Measurements from ENCODE around the gene LPCAT1.
"Not testable (repeated sequence)": the region's sequence is repeated elsewhere in the genome, so short reads cannot be mapped to it uniquely, and the experiment has no call there.

The LPCAT1 gene

DNA sequence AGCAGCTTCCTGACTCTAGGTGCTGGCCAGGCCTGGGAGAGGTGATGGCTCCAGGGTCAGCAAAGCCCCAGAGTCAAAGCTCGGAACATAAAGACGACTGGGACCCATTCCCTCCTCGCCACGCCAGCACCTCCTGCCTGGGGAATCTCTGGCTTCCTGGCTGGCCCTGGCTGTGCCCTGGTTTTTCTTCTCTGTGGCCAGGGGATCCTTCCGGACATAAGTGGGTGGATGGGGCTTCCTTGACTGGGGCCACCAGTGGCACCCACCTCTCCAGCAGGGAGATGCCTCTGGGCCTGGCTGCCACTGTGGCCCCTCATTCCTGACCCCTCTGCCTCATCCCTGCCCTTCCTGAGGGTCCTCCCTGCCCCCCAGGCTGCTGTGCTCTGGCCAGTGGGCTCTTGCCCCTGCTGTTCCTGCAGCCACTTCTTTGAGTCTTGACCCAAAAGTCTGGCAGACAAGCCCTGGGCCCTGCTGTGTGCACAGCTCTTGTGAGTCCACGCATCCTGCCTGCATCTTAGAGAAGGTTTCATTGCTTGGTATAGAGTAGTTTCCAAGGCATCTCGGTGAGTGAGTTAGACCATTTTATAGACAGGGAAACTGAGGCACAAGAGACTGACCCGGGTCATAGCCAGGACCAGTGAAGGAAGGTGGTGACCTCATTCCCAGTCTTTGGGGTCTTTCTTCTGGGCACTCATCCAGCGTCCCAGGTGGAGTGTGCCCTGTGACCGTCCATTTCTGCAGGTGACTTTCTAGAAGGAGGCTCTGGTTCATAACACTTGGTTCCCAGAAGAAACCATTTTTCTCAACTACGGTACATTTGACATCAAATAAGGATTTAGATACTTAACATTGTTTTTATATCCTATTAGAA lies 17.3 kb upstream of the LPCAT1 start:
- DNase-seq = no peak

DNA sequence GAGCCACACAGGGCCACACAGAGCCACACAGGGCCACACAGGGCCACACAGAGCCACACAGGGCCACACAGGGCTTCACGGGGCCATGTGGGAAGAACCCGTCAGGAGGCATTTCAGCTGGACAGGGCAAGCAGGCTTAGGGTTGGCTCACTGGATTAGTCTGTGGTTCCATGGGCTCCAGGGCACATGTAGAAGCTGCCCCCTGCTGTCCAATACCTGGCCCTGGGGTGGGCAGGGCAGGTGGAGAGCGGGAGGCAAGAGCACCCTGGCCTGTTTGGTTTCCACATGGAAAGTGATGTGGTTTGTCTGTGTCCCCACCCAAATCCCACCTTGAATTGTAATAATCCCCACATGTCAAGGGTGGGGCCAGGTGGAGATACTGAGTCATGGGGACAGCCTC lies 16.4 kb upstream of the LPCAT1 start:
- DNase-seq = no peak

DNA sequence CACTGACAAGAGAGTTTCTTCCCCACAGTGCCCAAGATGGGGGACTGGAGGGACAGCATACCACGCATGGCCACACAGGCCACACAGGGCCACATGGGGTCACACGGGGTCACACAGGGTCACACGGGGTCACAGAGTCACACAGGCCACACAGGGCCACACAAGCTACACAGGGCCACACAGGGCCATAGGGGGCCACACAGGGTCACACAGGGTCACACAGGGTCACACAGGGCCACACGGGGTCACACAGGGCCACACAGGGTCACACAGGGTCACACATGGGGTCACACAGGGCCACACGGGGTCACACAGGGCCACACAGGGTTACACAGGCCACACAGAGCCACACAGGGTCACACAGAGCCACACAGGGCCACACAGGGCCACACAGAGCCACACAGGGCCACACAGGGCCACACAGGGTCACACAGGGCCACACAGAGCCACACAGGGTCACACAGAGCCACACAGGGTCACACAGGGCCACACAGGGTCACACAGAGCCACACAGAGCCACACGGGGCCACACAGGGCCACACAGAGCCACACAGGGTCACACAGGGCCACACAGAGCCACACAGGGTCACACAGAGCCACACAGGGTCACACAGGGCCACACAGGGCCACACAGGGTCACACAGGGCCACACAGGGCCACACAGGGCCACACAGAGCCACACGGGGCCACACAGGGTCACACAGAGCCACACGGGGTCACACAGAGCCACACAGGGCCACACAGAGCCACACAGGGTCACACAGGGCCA lies 15.8 kb upstream of the LPCAT1 start:
- DNase-seq = not testable (repeated sequence)

- DNase-seq = no peak
Measured at GRCh38 chr5:1538741-1539392, 15.1 kb upstream of the LPCAT1 start.

DNA sequence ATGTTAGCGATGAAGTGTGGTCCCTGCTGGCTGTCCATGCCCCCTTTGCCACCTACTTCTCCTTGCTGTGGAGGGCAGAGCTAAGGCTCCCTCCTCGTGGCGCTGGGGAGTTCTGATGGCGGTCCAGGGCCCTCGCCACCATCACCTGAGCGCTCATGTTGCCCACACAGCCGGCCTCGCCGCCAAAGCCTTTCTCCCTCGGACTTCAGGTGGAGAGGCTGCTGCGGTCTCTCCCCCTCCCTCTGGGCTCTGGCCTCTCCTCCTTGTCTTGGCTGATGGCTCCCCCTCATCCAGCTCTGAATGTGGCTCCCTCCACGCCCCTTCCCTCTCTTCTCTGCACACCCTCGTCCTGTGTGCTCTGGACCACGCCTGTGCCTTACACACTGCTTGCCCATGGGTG lies 14.5 kb upstream of the LPCAT1 start:
- DNase-seq = no peak

DNA sequence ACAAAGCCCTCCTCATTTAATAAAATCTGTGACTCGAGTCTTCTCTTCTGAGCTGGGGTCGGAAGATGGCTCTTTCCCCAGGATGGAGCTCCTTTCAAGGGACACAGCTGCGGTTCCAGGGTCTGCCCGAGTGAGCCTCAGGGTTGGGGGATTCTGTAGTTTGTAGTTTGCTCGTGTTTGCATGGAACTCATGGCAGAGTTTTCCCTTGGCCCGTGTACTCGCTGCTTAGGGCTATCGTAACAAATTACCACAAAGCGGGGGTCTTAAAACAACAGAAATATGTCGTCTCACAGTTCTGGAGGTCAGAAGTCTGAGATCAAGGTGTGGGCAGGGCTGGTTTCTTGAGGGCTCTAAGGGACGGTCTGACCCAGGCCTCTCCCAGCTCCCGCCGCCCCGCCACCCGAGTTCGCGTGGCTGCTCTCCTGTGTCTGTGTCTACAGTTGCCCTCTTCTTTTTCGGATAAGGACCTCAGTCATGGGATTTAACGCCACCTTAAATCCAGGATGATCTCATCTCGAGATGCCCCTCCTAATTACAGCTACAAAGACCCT lies 13.9 kb upstream of the LPCAT1 start:
- no peak for DNase-seq

- no peak for DNase-seq
Measured at GRCh38 chr5:1536871-1537602, 13.3 kb upstream of the LPCAT1 start.

DNA sequence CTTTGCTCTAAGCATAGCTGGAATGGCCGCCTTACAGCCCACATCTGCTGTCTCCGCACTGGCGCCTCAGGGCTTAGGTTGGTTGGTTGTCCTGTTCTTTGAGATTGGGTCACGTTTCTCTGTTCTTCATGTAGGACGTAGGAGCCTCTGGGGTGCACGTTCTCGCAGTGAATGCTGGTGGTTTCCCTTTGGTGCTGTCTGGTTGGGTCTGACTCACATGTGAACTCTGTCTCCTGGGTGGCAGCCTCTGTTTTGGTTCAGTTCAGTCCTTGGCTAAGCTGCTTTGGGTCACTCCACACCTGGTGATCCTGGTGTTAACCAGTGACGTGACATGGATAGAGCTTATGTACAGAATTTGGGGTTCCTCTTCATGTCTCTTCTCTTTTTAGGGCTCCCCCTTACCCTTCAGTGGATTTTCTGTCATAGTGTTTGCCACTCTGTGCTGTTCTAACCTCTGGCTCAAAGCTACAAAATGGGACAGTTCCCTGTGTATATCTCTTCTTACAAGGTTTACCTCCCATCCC lies 12.6 kb upstream of the LPCAT1 start:
- peak; percentile 52 to 58 for DNase-seq

DNA sequence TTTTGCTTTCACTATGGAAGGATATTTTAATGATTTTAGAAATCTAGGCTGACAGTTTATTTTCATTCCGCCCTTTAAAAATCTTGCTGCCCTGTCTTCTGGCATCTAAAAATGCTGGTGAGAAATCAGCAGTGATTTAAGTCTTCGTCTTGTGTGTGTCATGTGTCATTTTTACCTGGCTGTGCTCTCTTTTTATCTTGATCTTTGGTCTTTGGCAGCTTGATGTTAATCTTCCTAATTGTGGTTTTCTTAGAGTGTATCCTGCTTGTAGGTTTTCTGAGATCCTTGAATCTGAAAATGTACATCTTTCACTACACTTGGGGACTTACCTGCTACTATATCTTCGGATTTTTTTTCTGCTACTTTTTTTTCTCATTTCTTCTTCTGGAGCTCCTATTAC lies 11.9 kb upstream of the LPCAT1 start:
- DNase-seq = no peak

DNA sequence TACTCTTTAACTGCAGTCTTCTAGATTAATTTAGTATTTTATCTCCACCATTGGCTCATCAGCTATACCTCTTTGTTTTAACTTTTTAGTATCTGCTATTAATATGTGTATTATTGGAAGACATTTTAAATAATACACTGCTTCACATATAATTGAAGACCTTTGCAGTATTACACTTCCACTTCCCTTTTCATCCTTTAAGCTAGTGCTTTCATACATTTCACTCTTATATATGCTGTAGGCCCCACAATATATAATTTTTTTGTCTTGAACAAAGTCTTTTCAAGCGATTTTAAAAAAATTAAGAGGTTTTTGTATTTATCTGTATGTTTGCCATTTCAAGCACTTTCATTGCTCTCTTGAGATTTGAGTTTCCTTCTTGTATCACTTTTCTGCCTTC lies 8.6 kb upstream of the LPCAT1 start:
- DNase-seq = no peak

DNA sequence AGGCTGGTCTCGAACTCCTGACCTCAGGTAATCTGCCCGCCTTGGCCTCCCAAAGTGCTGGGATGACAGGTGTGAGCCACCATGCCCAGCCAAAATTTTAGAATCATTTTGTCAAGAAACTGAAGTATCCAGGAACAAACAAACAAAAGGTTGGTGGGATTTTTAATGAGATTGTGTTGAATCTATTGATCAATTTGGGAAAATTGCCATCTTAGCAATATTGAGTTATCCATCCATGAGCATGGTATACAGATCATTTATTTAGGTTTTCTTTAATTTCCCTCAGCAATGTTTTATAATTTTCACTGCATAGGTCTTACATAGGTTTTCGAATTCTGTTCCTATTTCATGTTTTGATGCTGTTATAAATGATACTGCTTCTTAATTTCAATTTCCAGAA lies 5.7 kb upstream of the LPCAT1 start:
- no peak for DNase-seq

GRCh38 chr5:1527533-1528205 lies 3.9 kb upstream of the LPCAT1 start:
- no peak for DNase-seq

- no peak for DNase-seq
Measured at GRCh38 chr5:1526681-1527131, 2.9 kb upstream of the LPCAT1 start.

DNA sequence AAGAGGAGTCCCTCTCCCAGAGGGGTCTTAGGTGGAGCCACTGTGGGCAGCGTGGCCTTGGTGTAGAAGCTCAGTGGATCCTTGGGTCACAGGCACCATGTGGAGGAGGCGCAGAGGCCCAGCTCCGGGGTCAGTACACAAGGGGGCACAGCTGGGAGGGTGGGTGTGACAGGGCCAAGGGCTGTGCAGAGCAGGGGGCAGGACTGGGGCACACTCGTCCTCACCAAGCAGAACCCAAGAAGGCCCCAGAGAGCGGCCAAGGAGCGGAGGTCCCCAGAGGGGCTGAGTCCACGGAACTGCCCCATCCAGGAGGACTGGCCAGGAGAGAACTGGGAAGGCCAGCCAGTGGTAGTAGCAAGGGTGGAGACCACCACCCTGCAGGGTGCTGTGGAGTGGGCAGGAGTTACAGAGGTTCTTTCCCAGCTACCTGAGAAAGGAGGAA lies 2.5 kb upstream of the LPCAT1 start:
- no peak for DNase-seq

GRCh38 chr5:1525624-1526189 lies 1.9 kb upstream of the LPCAT1 start:
- no peak for DNase-seq

DNA sequence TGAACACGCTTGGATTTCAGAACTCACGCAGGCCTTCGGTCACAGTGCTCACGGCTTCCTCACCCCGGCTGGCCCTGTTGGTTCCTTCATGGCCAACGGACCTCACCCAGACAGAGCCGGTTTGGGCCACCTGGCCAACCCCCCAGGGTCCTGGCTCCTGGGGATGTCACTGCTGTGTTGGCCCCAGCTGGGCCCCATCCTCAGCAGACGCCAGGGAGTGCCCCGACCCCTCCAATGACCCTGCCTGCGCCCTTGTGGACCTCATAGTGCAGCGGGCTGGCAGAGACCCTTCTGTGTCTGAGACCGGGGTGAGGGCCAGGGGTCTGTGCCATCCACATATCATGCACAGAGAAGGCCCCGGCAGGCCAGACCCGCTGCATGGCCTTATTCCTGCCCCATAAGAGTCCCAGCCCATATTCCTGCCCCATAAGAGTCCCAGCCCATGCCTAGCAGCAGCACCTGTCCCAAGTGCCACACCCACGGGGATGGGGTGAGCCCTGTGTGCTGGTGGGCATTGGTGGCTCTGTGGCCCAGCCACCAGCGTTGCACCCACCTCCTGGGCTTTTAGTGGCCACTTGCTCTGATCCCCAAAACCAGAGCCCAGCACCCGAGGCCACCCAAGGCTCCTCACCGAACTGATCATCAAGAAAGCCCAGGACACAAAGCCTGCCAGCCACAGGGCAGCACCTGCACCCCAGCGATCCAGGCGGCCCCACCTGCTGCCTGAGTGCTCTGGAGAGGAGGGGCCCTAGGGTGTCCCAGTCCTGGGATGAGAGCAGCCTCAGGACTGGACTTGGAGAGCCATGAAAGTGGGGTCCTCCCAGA lies 1.3 kb upstream of the LPCAT1 start:
- DNase-seq = no peak

DNA sequence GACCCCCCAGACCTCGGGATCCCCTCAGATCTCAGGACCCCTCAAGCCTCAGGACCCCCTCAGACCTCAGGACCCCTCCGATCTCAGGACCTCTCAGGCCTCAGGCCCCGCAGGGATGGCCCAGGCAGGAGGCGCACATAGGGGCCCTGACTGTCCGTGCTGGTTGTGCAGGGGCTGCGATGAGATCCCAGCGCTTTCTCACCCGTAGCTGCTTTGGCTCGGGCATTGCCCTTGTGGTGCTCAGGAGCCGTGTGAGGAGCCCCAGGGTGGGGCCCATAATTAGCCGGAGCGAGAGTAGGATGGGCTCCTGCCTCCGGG lies 680 bp upstream of the LPCAT1 start:
- no peak for DNase-seq

DNA sequence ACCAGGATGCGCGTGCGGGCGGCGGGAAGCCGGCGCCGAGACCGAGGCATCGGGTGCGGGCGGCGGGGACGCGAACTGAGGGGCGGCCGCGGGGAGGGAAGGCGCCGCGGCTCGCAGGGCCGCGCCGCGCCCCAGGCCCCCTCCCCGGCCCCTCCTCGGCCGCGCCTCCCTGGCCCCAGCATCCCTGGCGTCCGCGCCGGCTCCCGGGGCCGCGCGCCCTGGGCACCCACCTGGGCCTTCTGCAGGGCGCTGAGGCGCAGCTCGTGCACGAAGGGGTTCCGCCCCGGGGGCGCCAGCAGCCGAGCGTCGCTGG lies 324 bp downstream of the LPCAT1 start:
- no peak for DNase-seq

- DNase-seq = peak; percentile 12 to 16
Measured at GRCh38 chr5:1522601-1523479, 920 bp downstream of the LPCAT1 start.
